Neural cell (in vitro differentiated cells): Measurements from ENCODE around the gene CTXN1. TPM values are rescaled to one million over a fixed set of nuclear protein-coding genes. Genes with fewer than 3 reads are reported as not detected.

Experiments
- H2AFZ ChIP-seq: fragments of 200-600, 300-800 bp; sonication (generic), shearing (Covaris generic); 2 replicates; pipeline ENCODE4 v1.6.0; 2014; ENCODE audit warnings: low read depth, mild to moderate bottlenecking, antibody characterized with exemption, low read length, moderate library complexity
- H3F3A ChIP-seq: fragments of 200-600 bp; shearing (Covaris generic); 2 replicates; pipeline ENCODE4 v1.6.1; 2016; ENCODE audit warnings: mild to moderate bottlenecking, moderate library complexity, mixed read lengths, antibody characterized with exemption, low read length; ENCODE audit not compliant: insufficient read depth, poor library complexity, severe bottlenecking
- H3K27ac ChIP-seq: fragments of 200-600, 300-800 bp; sonication (generic), shearing (Covaris generic); 2 replicates; pipeline ENCODE4 v1.5.1; 2014; ENCODE audit warnings: mild to moderate bottlenecking, low read length, moderate library complexity
- H3K27me3 ChIP-seq: fragments of 300-800, 200-600 bp; sonication (generic), shearing (Covaris generic); 2 replicates; pipeline ENCODE4 v1.6.0; 2014; ENCODE audit warnings: mild to moderate bottlenecking, low read depth, low read length, moderate library complexity; ENCODE audit not compliant: insufficient read depth
- H3K36me3 ChIP-seq: fragments of 300-800, 200-600 bp; sonication (generic), shearing (Covaris generic); 2 replicates; pipeline ENCODE4 v1.5.1; 2014; ENCODE audit warnings: mild to moderate bottlenecking, antibody characterized with exemption, low read length, moderate library complexity; ENCODE audit not compliant: insufficient read depth
- H3K4me2 ChIP-seq: fragments of 300-800, 200-600 bp; sonication (generic), shearing (Covaris generic); 2 replicates; pipeline ENCODE4 v1.6.0; 2014; ENCODE audit warnings: mild to moderate bottlenecking, low read length
- H3K4me3 ChIP-seq: fragments of 300-800, 200-600 bp; sonication (generic), shearing (Covaris generic); 2 replicates; pipeline ENCODE4 v1.5.1; 2014; ENCODE audit warnings: mild to moderate bottlenecking, low read length, moderate library complexity
- H3K79me2 ChIP-seq: fragments of 200-600 bp; shearing (Covaris generic); replicated peaks from 2 replicates; pipeline ENCODE4 v1.6.0; 2014; ENCODE audit warnings: mild to moderate bottlenecking, low read length, moderate library complexity; ENCODE audit not compliant: insufficient read depth
- H3K9ac ChIP-seq: fragments of 300-800, 200-600 bp; sonication (generic), shearing (Covaris generic); 2 replicates; pipeline ENCODE4 v1.6.1; 2016; ENCODE audit warnings: mild to moderate bottlenecking, low read length, mixed read lengths
- H3K9me2 ChIP-seq: fragments of 200-600 bp; shearing (Covaris generic); 2 replicates; pipeline ENCODE4 v1.6.1; 2016; ENCODE audit warnings: mild to moderate bottlenecking, low read length, mixed read lengths; ENCODE audit not compliant: insufficient read depth
- H3K9me3 ChIP-seq: fragments of 200-600, 300-800 bp; sonication (generic), shearing (Covaris generic); 2 replicates; pipeline ENCODE4 v1.6.1; 2016; ENCODE audit warnings: mild to moderate bottlenecking, mixed run types, low read length, moderate library complexity, mixed read lengths
- H4K20me1 ChIP-seq: fragments of 200-600 bp; shearing (Covaris generic); 2 replicates; pipeline ENCODE4 v1.6.1; 2016; ENCODE audit warnings: mild to moderate bottlenecking, mixed run types; ENCODE audit not compliant: insufficient read depth
- EP300 ChIP-seq: fragments of 450-650 bp; conservative IDR thresholded peaks from 2 replicates; pipeline ENCODE4 v1.6.1; 2014; ENCODE audit warnings: antibody characterized with exemption, mild to moderate bottlenecking, moderate library complexity; ENCODE audit not compliant: poor library complexity, severe bottlenecking
- EZH2 ChIP-seq: fragments of 200-600, 300-800 bp; shearing (Covaris generic), sonication (generic); IDR thresholded peaks from 2 replicates; pipeline ENCODE4 v1.6.1; 2014; ENCODE audit warnings: antibody characterized with exemption, low read length, borderline replicate concordance, mild to moderate bottlenecking; ENCODE audit not compliant: insufficient read depth, poor library complexity, severe bottlenecking
- MXI1 ChIP-seq: fragments of 450-650 bp; conservative IDR thresholded peaks from 2 replicates; pipeline ENCODE4 v1.6.1; 2014; ENCODE audit warnings: antibody characterized with exemption, mild to moderate bottlenecking; ENCODE audit not compliant: poor library complexity, severe bottlenecking
- POLR2AphosphoS5 ChIP-seq: IDR thresholded peaks from 2 replicates; pipeline ENCODE4 v1.6.1; 2012
- RAD21 ChIP-seq: fragments of 450-650 bp; conservative IDR thresholded peaks from 2 replicates; pipeline ENCODE4 v1.6.1; 2014; ENCODE audit warnings: antibody characterized with exemption, mild to moderate bottlenecking, moderate library complexity
- SMC3 ChIP-seq: fragments of 450-650 bp; conservative IDR thresholded peaks from 2 replicates; pipeline ENCODE4 v1.6.1; 2014; ENCODE audit warnings: antibody characterized with exemption, mild to moderate bottlenecking, moderate library complexity; ENCODE audit not compliant: poor library complexity
- TAF1 ChIP-seq: IDR thresholded peaks from 2 replicates; pipeline ENCODE4 v1.6.1; 2012; ENCODE audit warnings: low read depth
- polyA plus RNA-seq: library from polyadenylated mRNA; depleted of rRNA; stranded (reverse); fragments of >200 nt; gene quantifications from 2 replicates; pipeline ENCODE4 v1.2.3, GENCODE V29; 2014
- TF ChIP-seq, protein P1 (sequence below): fragments of 450-650 bp; IDR thresholded peaks from 2 replicates; pipeline ENCODE4 v1.5.1; 2014; ENCODE audit warnings: antibody characterized with exemption, mild to moderate bottlenecking, moderate library complexity; ENCODE audit not compliant: poor library complexity, severe bottlenecking
- TF ChIP-seq, protein P2 (sequence below): IDR thresholded peaks from 2 replicates; pipeline ENCODE4 v1.6.1; 2012; ENCODE audit warnings: borderline replicate concordance

CTXN1 gene
- polyA plus RNA-seq, 1 donor from 2014 or later: 24.7 TPM

DNA sequence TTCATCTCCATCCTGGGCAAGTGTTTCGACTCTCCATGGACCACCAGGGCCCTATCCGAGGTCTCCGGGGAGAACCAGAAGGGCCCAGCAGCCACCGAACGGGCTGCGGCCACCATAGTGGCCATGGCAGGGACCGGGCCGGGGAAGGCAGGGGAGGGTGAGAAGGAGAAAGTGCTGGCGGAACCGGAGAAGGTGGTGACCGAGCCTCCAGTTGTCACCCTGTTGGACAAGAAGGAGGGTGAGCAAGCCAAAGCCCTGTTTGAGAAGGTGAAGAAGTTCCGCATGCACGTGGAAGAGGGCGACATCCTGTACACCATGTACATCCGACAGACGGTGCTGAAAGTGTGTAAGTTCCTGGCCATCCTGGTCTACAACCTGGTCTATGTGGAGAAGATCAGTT lies 27.0 kb downstream of the CTXN1 start:
- Histone ChIP-seq H3K9ac (no peak overlapping the region), H3F3A (no peaks in the 10 kb centered on the region), H4K20me1 (no peaks in the 10 kb centered on the region), H3K9me2 (no peaks in the 10 kb centered on the region), H3K27ac (no peak overlapping the region), H3K27me3 (no peaks in the 10 kb centered on the region), H3K9me3 (no peaks in the 10 kb centered on the region), H2AFZ (no peak overlapping the region), H3K36me3 (no peaks in the 10 kb centered on the region), H3K4me2 (no peak overlapping the region), H3K79me2 (no peaks in the 10 kb centered on the region), H3K4me3 (no peak overlapping the region)
- TF ChIP-seq TAF1 (no peak), POLR2AphosphoS5 (no peak), EP300 (no peak)
- TF ChIP-seq, protein P1, sequence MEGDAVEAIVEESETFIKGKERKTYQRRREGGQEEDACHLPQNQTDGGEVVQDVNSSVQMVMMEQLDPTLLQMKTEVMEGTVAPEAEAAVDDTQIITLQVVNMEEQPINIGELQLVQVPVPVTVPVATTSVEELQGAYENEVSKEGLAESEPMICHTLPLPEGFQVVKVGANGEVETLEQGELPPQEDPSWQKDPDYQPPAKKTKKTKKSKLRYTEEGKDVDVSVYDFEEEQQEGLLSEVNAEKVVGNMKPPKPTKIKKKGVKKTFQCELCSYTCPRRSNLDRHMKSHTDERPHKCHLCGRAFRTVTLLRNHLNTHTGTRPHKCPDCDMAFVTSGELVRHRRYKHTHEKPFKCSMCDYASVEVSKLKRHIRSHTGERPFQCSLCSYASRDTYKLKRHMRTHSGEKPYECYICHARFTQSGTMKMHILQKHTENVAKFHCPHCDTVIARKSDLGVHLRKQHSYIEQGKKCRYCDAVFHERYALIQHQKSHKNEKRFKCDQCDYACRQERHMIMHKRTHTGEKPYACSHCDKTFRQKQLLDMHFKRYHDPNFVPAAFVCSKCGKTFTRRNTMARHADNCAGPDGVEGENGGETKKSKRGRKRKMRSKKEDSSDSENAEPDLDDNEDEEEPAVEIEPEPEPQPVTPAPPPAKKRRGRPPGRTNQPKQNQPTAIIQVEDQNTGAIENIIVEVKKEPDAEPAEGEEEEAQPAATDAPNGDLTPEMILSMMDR: no peak

DNA sequence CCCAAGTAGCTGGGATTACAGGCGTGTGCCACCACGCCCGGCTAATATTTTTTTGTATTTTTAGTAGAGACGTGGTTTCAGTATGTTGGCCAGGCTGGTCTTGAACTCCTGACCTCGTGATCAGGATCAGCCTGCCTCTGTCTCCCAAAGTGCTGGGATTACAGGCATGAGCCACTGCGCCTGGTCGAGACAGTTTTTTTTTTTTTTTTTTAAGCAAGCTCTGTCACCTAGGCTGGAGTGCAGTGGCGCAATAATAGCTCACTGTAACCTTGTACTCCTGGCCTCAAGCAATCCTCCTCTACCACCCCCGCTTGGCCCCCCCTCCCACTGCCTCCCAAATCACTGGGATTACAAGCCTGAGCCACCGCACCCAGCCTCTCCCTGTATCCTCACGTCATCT lies 28.6 kb downstream of the CTXN1 start:
- H2AFZ ChIP-seq: no peak overlapping the region
- H3K36me3 ChIP-seq: no peaks in the 10 kb centered on the region
- H3K4me2 ChIP-seq: no peak overlapping the region
- H3K9ac ChIP-seq: no peak overlapping the region
- H3K9me2 ChIP-seq: no peaks in the 10 kb centered on the region
- H3K27ac ChIP-seq: no peak overlapping the region
- H3K4me3 ChIP-seq: no peak overlapping the region
- H3K27me3 ChIP-seq: no peaks in the 10 kb centered on the region
- H3K79me2 ChIP-seq: no peaks in the 10 kb centered on the region
- H4K20me1 ChIP-seq: no peaks in the 10 kb centered on the region
- H3K9me3 ChIP-seq: no peaks in the 10 kb centered on the region
- no peaks in the 10 kb centered on the region for H3F3A ChIP-seq
- TF ChIP-seq EZH2: no peak
- TF ChIP-seq SMC3: no peak
- no peak for TF ChIP-seq RAD21
- no peak for TF ChIP-seq POLR2AphosphoS5
- TF ChIP-seq, protein P2, sequence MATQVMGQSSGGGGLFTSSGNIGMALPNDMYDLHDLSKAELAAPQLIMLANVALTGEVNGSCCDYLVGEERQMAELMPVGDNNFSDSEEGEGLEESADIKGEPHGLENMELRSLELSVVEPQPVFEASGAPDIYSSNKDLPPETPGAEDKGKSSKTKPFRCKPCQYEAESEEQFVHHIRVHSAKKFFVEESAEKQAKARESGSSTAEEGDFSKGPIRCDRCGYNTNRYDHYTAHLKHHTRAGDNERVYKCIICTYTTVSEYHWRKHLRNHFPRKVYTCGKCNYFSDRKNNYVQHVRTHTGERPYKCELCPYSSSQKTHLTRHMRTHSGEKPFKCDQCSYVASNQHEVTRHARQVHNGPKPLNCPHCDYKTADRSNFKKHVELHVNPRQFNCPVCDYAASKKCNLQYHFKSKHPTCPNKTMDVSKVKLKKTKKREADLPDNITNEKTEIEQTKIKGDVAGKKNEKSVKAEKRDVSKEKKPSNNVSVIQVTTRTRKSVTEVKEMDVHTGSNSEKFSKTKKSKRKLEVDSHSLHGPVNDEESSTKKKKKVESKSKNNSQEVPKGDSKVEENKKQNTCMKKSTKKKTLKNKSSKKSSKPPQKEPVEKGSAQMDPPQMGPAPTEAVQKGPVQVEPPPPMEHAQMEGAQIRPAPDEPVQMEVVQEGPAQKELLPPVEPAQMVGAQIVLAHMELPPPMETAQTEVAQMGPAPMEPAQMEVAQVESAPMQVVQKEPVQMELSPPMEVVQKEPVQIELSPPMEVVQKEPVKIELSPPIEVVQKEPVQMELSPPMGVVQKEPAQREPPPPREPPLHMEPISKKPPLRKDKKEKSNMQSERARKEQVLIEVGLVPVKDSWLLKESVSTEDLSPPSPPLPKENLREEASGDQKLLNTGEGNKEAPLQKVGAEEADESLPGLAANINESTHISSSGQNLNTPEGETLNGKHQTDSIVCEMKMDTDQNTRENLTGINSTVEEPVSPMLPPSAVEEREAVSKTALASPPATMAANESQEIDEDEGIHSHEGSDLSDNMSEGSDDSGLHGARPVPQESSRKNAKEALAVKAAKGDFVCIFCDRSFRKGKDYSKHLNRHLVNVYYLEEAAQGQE: no peak
- TF ChIP-seq, protein P1: no peak
- TF ChIP-seq TAF1: no peak
- no peak for TF ChIP-seq MXI1
- no peak for TF ChIP-seq EP300
